Psoas muscle (tissue), 8 donors: ENCODE data around the gene TPP1. TPM values are rescaled to one million over a fixed set of nuclear protein-coding genes. Genes with fewer than 3 reads are reported as not detected.

Source experiments
- ATAC-seq, 4 donors: fragments of 200-7000 bp; cut with Tn5 transposase; one replicate each; pipeline ENCODE4 v1.9.1; 2020; ENCODE audit warnings: moderate library complexity in 3 of 4, mild to moderate bottlenecking in 2 of 4
- DNase-seq, 2 donors: peaks; one replicate each; pipeline ENCODE4 v3.0.0-alpha.2; 2020
- H3K27ac ChIP-seq: fragments of 200-600 bp; one replicate; pipeline ENCODE4 v1.8.0; 2022
- H3K27me3 ChIP-seq, 3 donors: fragments of 200-600 bp in 1 of 3; one replicate each; pipeline versions ENCODE4 v1.6.1 to v1.8.0; 2013 to 2022; ENCODE audit warnings: low read length in 2 of 3, mild to moderate bottlenecking in 2 of 3, moderate library complexity in 1 of 3; ENCODE audit not compliant: insufficient read depth in 3 of 3
- H3K36me3 ChIP-seq, 2 donors: fragments of 200-600 bp in 1 of 2; one replicate each; pipeline versions ENCODE4 v1.6.1 to v1.8.0; 2013 to 2022; ENCODE audit warnings: low read depth in 1 of 2, mild to moderate bottlenecking in 1 of 2, moderate library complexity in 1 of 2; ENCODE audit not compliant: insufficient read depth in 1 of 2
- H3K4me1 ChIP-seq: fragments of 200-600 bp; one replicate; pipeline ENCODE4 v1.8.0; 2022
- H3K4me3 ChIP-seq: fragments of 200-600 bp; one replicate; pipeline ENCODE4 v1.8.0; 2022; ENCODE audit warnings: mild to moderate bottlenecking
- H3K9me3 ChIP-seq: fragments of 200-600 bp; one replicate; pipeline ENCODE4 v1.8.0; 2022
- WGBS, 3 donors: extraction: QIAGEN DNeasy Blood & Tissue Kit; methylation state at CpG; one replicate each; pipeline versions ENCODE4 v1.1.6 to v1.1.7; 2013; 5-methylcytosine and 5-hydroxymethylcytosine counted together
- intact Hi-C, 2 donors: fragments of 100-400 bp; cut with DNase I; formaldehyde crosslinking; loops; one replicate each; pipeline versions ENCODE4 v1.11.0 to v1.14.2; 2022
- polyA plus RNA-seq, 3 donors: library from polyadenylated mRNA; stranded (reverse); fragments of 200-250 nt; gene quantifications; one replicate each; pipeline ENCODE4 v1.2.3, GENCODE V29; 2013
- total RNA-seq, 4 donors: library from RNA; stranded (reverse); fragmentation: NEBNext Ultra II Directional in 2 of 4; extraction: Animal tissue kit (Norgen Biotek cat#: 25700) in 2 of 4; gene quantifications; one replicate each; pipeline versions ENCODE4 v1.2.1 to v1.2.4, GENCODE V29; 2021 to 2023
- TF ChIP-seq, protein P1 (sequence below): fragments of 200-600 bp; IDR thresholded peaks from one replicate; pipeline ENCODE4 v1.8.0; 2022; ENCODE audit warnings: antibody characterized with exemption
- donor health status: healthy with polysubstance abuse.
- donor health status: DM: no; HTN: no; CAD: no; lungs with moderate emphysema.
- donor health status: Bipolar disorder and iron deficiency.
- donor health status: healthy.
- donor health status: DM: yes; HTN: yes; CAD: no.
- donor health status: DM: no; HTN: no; CAD: no.
- donor health status: DM: no; HTN: no; CAD: no.
- donor health status: DM: yes; HTN: yes; CAD: no.

TPP1 gene
- total and polyA plus RNA-seq, 7 donors: 11.8 to 50.2 (median 30.0) TPM

- no peaks in the 10 kb centered on the region for H3K27me3 ChIP-seq
- peak overlapping the region; percentile 71 for H3K27ac ChIP-seq
- peak; percentile 74 to 90 for DNase-seq
- peak overlapping the region; percentile 25 for H3K4me3 ChIP-seq
- H3K36me3 ChIP-seq: no peaks in the 10 kb centered on the region
- intact Hi-C loops: no loop called here
- H3K9me3 ChIP-seq: no peaks in the 10 kb centered on the region
- 52 to 74% (median 61%) methylated on average over 58 to 62 of the region's 62 CpGs for WGBS, 3 donors
- peak; percentile 78 to 89 (median 85) for ATAC-seq
- peaks cover 21% of the 10 kb centered on the region for H3K4me1 ChIP-seq
- TF ChIP-seq, protein P1, sequence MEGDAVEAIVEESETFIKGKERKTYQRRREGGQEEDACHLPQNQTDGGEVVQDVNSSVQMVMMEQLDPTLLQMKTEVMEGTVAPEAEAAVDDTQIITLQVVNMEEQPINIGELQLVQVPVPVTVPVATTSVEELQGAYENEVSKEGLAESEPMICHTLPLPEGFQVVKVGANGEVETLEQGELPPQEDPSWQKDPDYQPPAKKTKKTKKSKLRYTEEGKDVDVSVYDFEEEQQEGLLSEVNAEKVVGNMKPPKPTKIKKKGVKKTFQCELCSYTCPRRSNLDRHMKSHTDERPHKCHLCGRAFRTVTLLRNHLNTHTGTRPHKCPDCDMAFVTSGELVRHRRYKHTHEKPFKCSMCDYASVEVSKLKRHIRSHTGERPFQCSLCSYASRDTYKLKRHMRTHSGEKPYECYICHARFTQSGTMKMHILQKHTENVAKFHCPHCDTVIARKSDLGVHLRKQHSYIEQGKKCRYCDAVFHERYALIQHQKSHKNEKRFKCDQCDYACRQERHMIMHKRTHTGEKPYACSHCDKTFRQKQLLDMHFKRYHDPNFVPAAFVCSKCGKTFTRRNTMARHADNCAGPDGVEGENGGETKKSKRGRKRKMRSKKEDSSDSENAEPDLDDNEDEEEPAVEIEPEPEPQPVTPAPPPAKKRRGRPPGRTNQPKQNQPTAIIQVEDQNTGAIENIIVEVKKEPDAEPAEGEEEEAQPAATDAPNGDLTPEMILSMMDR: no peak
These were observed 48.4 kb downstream of the TPP1 start for GRCh38 chr11:6570691-6571427.

DNA sequence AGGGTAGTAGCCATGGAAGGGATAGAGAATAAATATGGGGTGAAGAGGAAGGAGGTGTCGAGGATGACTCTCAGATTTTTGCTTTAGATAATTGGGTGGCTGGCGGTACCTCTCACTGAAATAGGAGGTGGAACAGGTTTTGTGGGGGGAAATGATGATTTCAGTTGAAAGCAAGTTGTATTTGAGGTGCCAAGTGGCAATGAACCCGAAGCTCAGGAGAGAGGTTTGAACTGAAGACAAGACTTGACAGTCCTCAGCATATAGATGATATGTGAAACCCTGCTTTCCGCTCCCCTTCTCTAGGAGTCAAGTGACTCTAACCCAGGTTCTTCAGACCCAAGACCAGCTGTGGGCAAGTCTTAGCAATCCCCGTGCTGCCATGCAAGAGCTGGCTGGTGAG lies 49.5 kb downstream of the TPP1 start:
- no peaks in the 10 kb centered on the region for H3K27me3 ChIP-seq
- no peak overlapping the region for H3K27ac ChIP-seq
- H3K9me3 ChIP-seq: no peaks in the 10 kb centered on the region
- H3K4me3 ChIP-seq: no peak overlapping the region
- peaks cover 21% of the 10 kb centered on the region for H3K4me1 ChIP-seq
- WGBS, 3 donors: 86 to 95% (median 87%) methylated on average over 5 of the region's 5 CpGs
- intact Hi-C loops: no loop called here
- ATAC-seq (no peak), DNase-seq (no peak)
- peaks cover 0 to 3% of the 10 kb centered on the region in 2 donors for H3K36me3 ChIP-seq
- TF ChIP-seq, protein P1: no peak

GRCh38 chr11:6568191-6568918 lies 50.9 kb downstream of the TPP1 start:
- Histone ChIP-seq H3K4me3 (no peak overlapping the region), H3K27me3 (no peaks in the 10 kb centered on the region), H3K27ac (peak overlapping the region; percentile 79), H3K36me3 (peaks cover 0 to 15% of the 10 kb centered on the region in 2 donors), H3K9me3 (no peaks in the 10 kb centered on the region), H3K4me1 (peaks cover 21% of the 10 kb centered on the region)
- peak in 1 of 2 donors; percentile 66 for DNase-seq
- intact Hi-C loops: no loop called here
- TF ChIP-seq, protein P1: no peak
- WGBS, 3 donors: 48 to 53% (median 52%) methylated on average over 4 of the region's 4 CpGs
- peak in 3 of 4 donors; percentile 17 to 38 (median 28) for ATAC-seq

- no peak overlapping the region for H3K4me3 ChIP-seq
- peaks cover 21% of the 10 kb centered on the region for H3K4me1 ChIP-seq
- DNase-seq: no peak
- WGBS, 3 donors: 39 to 46% (median 39%) methylated on average over 7 of the region's 7 CpGs
- ATAC-seq: peak in 2 of 4 donors; percentile 13 to 33
- peak overlapping the region; percentile 79 for H3K27ac ChIP-seq
- peaks cover 0 to 21% of the 10 kb centered on the region in 2 donors for H3K36me3 ChIP-seq
- no peaks in the 10 kb centered on the region for H3K27me3 ChIP-seq
- H3K9me3 ChIP-seq: no peaks in the 10 kb centered on the region
- TF ChIP-seq, protein P1: no peak
- intact Hi-C loops: no loop called here
These were observed 51.9 kb downstream of the TPP1 start for GRCh38 chr11:6567371-6567745.
